Activated CD4-positive, alpha-beta memory T cell treated with anti-CD3 and anti-CD28 coated beads for 36 hours (primary cell): ENCODE measurements around the gene TPSAB1. TPM values are rescaled to one million over a fixed set of nuclear protein-coding genes. Genes with fewer than 3 reads are reported as not detected.

Source experiments
- CTCF ChIA-PET: fragments of 350-600 bp; sonication (Branson Sonifier 250); formaldehyde crosslinking; loops from one replicate; lab custom pipeline; 2021; ENCODE audit warnings: antibody characterized with exemption, inconsistent platforms; lab: Charles Lee
- POLR2A ChIA-PET: fragments of 350-600 bp; sonication (Branson Sonifier 250); formaldehyde crosslinking; loops from one replicate; lab custom pipeline; 2021; ENCODE audit warnings: antibody characterized with exemption; lab: Charles Lee
- DNase-seq: peaks from one replicate; pipeline ENCODE4 v3.0.0-alpha.2; 2020
- H3K27ac Mint-ChIP-seq: one replicate; pipeline ENCODE4 v1.8.0; 2021; ENCODE audit warnings: mixed read lengths
- H3K27me3 Mint-ChIP-seq: one replicate; pipeline ENCODE4 v1.8.0; 2021; ENCODE audit warnings: mixed read lengths
- H3K36me3 Mint-ChIP-seq: one replicate; pipeline ENCODE4 v1.8.0; 2021; ENCODE audit warnings: mixed read lengths
- H3K4me1 Mint-ChIP-seq: one replicate; pipeline ENCODE4 v1.8.0; 2021; ENCODE audit warnings: low read depth, mixed read lengths
- H3K4me3 Mint-ChIP-seq: one replicate; pipeline ENCODE4 v1.8.0; 2021; ENCODE audit warnings: mild to moderate bottlenecking, mixed read lengths
- H3K9me3 Mint-ChIP-seq: one replicate; pipeline ENCODE4 v1.8.0; 2021; ENCODE audit warnings: mixed read lengths
- intact Hi-C: fragments of 100-400 bp; cut with micrococcal nuclease; formaldehyde crosslinking; loops from one replicate; pipeline ENCODE4 v1.15.1; 2023
- total RNA-seq, 2 experiments: library from RNA; stranded (reverse); gene quantifications; one replicate each; pipeline ENCODE4 v1.2.3, GENCODE V29; 2021

TPSAB1 gene
- total RNA-seq, 2 experiments from 2014 or later: not detected

DNA sequence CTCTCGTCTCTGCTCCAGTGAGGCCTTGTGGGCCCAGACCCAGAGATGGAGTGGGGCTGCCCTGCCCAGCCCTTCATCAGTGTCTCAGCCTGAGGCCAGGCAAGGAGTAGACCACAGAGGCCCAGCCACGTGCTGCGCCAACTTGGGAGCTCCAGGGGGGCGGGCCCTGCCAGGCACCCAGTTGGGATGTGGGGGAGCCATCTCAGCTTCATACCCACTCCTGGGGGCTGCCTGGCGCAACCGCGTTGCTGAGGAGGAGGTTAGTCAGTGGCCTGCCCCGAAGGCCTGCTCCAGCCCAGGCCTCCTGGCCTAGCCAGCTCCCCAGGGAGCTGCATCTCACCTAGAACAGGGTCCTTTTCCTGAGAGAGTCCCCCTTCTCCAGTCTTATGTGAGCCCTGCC is 27.3 kb upstream of the TPSAB1 start:
- H3K36me3 Mint-ChIP-seq: no peaks in the 10 kb centered on the region
- H3K27me3 Mint-ChIP-seq: no peaks in the 10 kb centered on the region
- POLR2A ChIA-PET: no interaction called here
- H3K4me3 Mint-ChIP-seq: no peak overlapping the region
- DNase-seq: no peak
- H3K4me1 Mint-ChIP-seq: no peaks in the 10 kb centered on the region
- intact Hi-C loops: no loop called here
- no peak overlapping the region for H3K27ac Mint-ChIP-seq
- no peaks in the 10 kb centered on the region for H3K9me3 Mint-ChIP-seq
- CTCF ChIA-PET: no interaction called here

- POLR2A ChIA-PET: no interaction called here
- H3K4me3 Mint-ChIP-seq: no peak overlapping the region
Measured at GRCh38 chr16:1213796-1214372, 26.6 kb upstream of the TPSAB1 start.

DNA sequence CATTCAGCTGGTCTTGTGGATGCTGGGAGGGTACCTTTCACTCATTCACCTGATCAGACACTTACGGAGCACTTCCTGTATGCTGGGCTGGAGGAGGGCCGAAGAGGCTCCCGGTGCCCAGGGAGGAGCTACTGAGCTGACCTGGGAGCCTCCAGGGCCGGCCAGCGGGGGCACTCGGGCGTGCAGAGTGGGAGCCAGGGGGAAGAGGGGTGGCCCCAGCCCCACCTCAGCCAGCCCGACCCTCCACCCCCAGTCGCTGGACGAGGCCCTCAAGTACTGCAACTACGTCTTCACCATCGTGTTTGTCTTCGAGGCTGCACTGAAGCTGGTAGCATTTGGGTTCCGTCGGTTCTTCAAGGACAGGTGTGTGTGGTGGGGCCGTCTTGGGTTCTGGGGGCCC is 25.8 kb upstream of the TPSAB1 start:
- Mint-ChIP-seq H3K4me1 (no peaks in the 10 kb centered on the region), H3K36me3 (no peaks in the 10 kb centered on the region), H3K4me3 (no peak overlapping the region), H3K9me3 (no peaks in the 10 kb centered on the region), H3K27me3 (no peaks in the 10 kb centered on the region), H3K27ac (no peak overlapping the region)
- no peak for DNase-seq
- intact Hi-C loops: no loop called here
- CTCF ChIA-PET: no interaction called here
- POLR2A ChIA-PET: no interaction called here

More at GRCh38 chr16:1213796-1214372, 26.6 kb upstream of the TPSAB1 start:
- Mint-ChIP-seq H3K36me3 (no peaks in the 10 kb centered on the region), H3K27ac (no peak overlapping the region), H3K9me3 (no peaks in the 10 kb centered on the region), H3K27me3 (no peaks in the 10 kb centered on the region), H3K4me1 (no peaks in the 10 kb centered on the region)
- DNase-seq: no peak
- intact Hi-C loops: no loop called here
- CTCF ChIA-PET: no interaction called here

GRCh38 chr16:1215574-1216295 is 24.8 kb upstream of the TPSAB1 start:
- H3K27me3 Mint-ChIP-seq: no peaks in the 10 kb centered on the region
- CTCF ChIA-PET: no interaction called here
- no peaks in the 10 kb centered on the region for H3K4me1 Mint-ChIP-seq
- H3K4me3 Mint-ChIP-seq: no peak overlapping the region
- no peaks in the 10 kb centered on the region for H3K9me3 Mint-ChIP-seq
- no peak overlapping the region for H3K27ac Mint-ChIP-seq
- H3K36me3 Mint-ChIP-seq: no peaks in the 10 kb centered on the region
- POLR2A ChIA-PET: no interaction called here
- no peak for DNase-seq
- intact Hi-C loops: no loop called here

- Mint-ChIP-seq H3K4me1 (no peaks in the 10 kb centered on the region), H3K36me3 (no peaks in the 10 kb centered on the region), H3K4me3 (no peak overlapping the region), H3K9me3 (no peaks in the 10 kb centered on the region), H3K27ac (no peak overlapping the region), H3K27me3 (no peaks in the 10 kb centered on the region)
- intact Hi-C loops: no loop called here
- ChIA-PET CTCF (no interaction called here), POLR2A (no interaction called here)
- DNase-seq: no peak
Measured at GRCh38 chr16:1216296-1216619, 24.2 kb upstream of the TPSAB1 start.

DNA sequence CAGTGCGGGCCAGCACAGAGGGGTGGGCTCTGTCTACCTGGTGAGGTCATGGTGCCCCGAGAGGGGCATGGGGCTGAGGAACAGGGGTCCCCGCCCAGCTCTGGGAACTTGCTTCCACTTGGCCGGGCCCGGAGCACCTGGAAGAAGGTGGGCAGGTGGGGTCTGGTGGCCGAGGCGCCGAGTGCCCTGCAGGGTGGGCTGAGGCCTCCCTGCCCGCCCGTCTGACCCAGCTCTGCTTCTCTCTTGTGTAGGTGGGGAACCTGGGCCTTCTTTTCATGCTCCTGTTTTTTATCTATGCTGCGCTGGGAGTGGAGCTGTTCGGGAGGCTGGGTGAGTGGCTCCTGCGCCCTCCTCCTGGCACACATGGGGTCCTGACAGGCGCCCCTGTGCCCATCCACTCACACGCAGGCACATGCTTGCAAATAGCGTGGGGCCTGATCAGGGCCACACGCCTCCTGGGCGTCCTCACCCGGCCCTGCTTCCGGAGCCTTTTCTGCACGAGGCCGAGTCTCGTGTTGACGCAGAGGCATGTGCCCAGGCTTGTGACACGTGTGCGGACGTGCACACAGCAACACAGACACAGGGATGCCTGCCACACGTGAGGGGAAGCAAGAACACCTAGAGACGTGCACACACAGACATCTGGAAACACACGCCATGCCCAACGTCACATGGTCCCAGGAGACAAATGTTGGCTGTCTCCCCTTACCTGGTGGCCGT is 23.7 kb upstream of the TPSAB1 start:
- Mint-ChIP-seq H3K4me3 (no peak overlapping the region), H3K27ac (no peak overlapping the region), H3K4me1 (no peaks in the 10 kb centered on the region), H3K36me3 (no peaks in the 10 kb centered on the region), H3K9me3 (no peaks in the 10 kb centered on the region), H3K27me3 (no peaks in the 10 kb centered on the region)
- intact Hi-C loops: no loop called here
- POLR2A ChIA-PET: no interaction called here
- CTCF ChIA-PET: no interaction called here
- DNase-seq: no peak

GRCh38 chr16:1217526-1217925 is 23.0 kb upstream of the TPSAB1 start:
- ChIA-PET CTCF (no interaction called here), POLR2A (no interaction called here)
- no peaks in the 10 kb centered on the region for H3K4me1 Mint-ChIP-seq
- H3K27me3 Mint-ChIP-seq: no peaks in the 10 kb centered on the region
- no peaks in the 10 kb centered on the region for H3K9me3 Mint-ChIP-seq
- H3K36me3 Mint-ChIP-seq: no peaks in the 10 kb centered on the region
- no peak overlapping the region for H3K4me3 Mint-ChIP-seq
- no peak for DNase-seq
- H3K27ac Mint-ChIP-seq: no peak overlapping the region
- intact Hi-C loops: no loop called here

- ChIA-PET CTCF (no interaction called here), POLR2A (no interaction called here)
- H3K27ac Mint-ChIP-seq: no peak overlapping the region
- DNase-seq: no peak
- intact Hi-C loops: no loop called here
- H3K9me3 Mint-ChIP-seq: no peaks in the 10 kb centered on the region
- no peaks in the 10 kb centered on the region for H3K4me1 Mint-ChIP-seq
- no peaks in the 10 kb centered on the region for H3K27me3 Mint-ChIP-seq
- no peaks in the 10 kb centered on the region for H3K36me3 Mint-ChIP-seq
- H3K4me3 Mint-ChIP-seq: no peak overlapping the region
Measured at GRCh38 chr16:1218061-1218929, 22.2 kb upstream of the TPSAB1 start.

GRCh38 chr16:1218930-1219611 is 21.4 kb upstream of the TPSAB1 start:
- Mint-ChIP-seq H3K36me3 (no peaks in the 10 kb centered on the region), H3K27me3 (no peaks in the 10 kb centered on the region), H3K4me3 (no peak overlapping the region), H3K4me1 (no peaks in the 10 kb centered on the region), H3K9me3 (no peaks in the 10 kb centered on the region), H3K27ac (no peak overlapping the region)
- no peak for DNase-seq
- ChIA-PET POLR2A (no interaction called here), CTCF (no interaction called here)
- intact Hi-C loops: no loop called here

GRCh38 chr16:1220098-1220728 is 20.3 kb upstream of the TPSAB1 start:
- Mint-ChIP-seq H3K9me3 (no peaks in the 10 kb centered on the region), H3K36me3 (no peaks in the 10 kb centered on the region), H3K4me1 (no peaks in the 10 kb centered on the region), H3K4me3 (no peak overlapping the region), H3K27me3 (no peaks in the 10 kb centered on the region), H3K27ac (no peak overlapping the region)
- intact Hi-C loops: no loop called here
- ChIA-PET POLR2A (no interaction called here), CTCF (no interaction called here)
- no peak for DNase-seq

GRCh38 chr16:1220841-1221627 is 19.5 kb upstream of the TPSAB1 start:
- Mint-ChIP-seq H3K9me3 (no peaks in the 10 kb centered on the region), H3K36me3 (no peaks in the 10 kb centered on the region), H3K27me3 (no peaks in the 10 kb centered on the region), H3K4me1 (no peaks in the 10 kb centered on the region), H3K4me3 (no peak overlapping the region), H3K27ac (no peak overlapping the region)
- intact Hi-C loops: no loop called here
- POLR2A ChIA-PET: no interaction called here
- DNase-seq: no peak
- CTCF ChIA-PET: interaction anchor here (0.6 kb wide), 1 partner anchor 484 kb away, joined by 3 read pairs; no protein-coding TSS in a partner anchor
